SU-DHL-6 (cell line): ENCODE data around the gene RCAN1.

ENCODE experiments used
- H2AFZ ChIP-seq: fragments of 200-600 bp; sonication (generic); 2 replicates; pipeline ENCODE4 v1.6.1; 2014; ENCODE audit warnings: low read depth, mild to moderate bottlenecking, moderate library complexity, mixed read lengths, antibody characterized with exemption, low read length; ENCODE audit not compliant: severe bottlenecking
- H3F3A ChIP-seq: fragments of 200-600 bp; shearing (Covaris generic); 2 replicates; pipeline ENCODE4 v1.6.0; 2016; ENCODE audit warnings: antibody characterized with exemption, mild to moderate bottlenecking; ENCODE audit not compliant: insufficient read depth
- H3K27ac ChIP-seq: fragments of 200-600 bp; sonication (generic); 2 replicates; pipeline ENCODE4 v1.5.1; 2016; ENCODE audit warnings: low read depth, mild to moderate bottlenecking, low read length, moderate library complexity, mixed read lengths
- H3K27me3 ChIP-seq: fragments of 200-600 bp; sonication (generic), shearing (Covaris generic); 2 replicates; pipeline ENCODE4 v1.6.0; 2014; ENCODE audit warnings: mild to moderate bottlenecking, low read length
- H3K36me3 ChIP-seq: fragments of 200-600 bp; sonication (generic); 2 replicates; pipeline ENCODE4 v1.6.1; 2014; ENCODE audit warnings: mild to moderate bottlenecking, low read length, mixed read lengths
- H3K4me2 ChIP-seq: fragments of 300-600, 200-600 bp; shearing (Covaris generic), sonication (generic); 2 replicates; pipeline ENCODE4 v1.6.0; 2014; ENCODE audit warnings: low read length, low read depth, mild to moderate bottlenecking; ENCODE audit not compliant: poor library complexity, severe bottlenecking
- H3K4me3 ChIP-seq: fragments of 200-600 bp; sonication (generic); 2 replicates; pipeline ENCODE4 v1.5.1; 2014; ENCODE audit warnings: antibody characterized with exemption, low read length, mild to moderate bottlenecking, mixed read lengths; ENCODE audit not compliant: insufficient read depth, poor library complexity, severe bottlenecking
- H3K79me2 ChIP-seq: fragments of 200-600 bp; sonication (generic); 2 replicates; pipeline ENCODE4 v1.6.1; 2014; ENCODE audit warnings: mild to moderate bottlenecking, low read length, moderate library complexity; ENCODE audit not compliant: insufficient read depth
- H3K9ac ChIP-seq: fragments of 200-600 bp; sonication (generic); 2 replicates; pipeline ENCODE4 v1.7.0; 2014; ENCODE audit warnings: mild to moderate bottlenecking, low read length
- H3K9me2 ChIP-seq: fragments of 200-600 bp; sonication (generic); replicated peaks from 2 replicates; pipeline ENCODE4 v1.6.1; 2014; ENCODE audit warnings: low read length; ENCODE audit not compliant: insufficient read depth
- H3K9me3 ChIP-seq: fragments of 200-600 bp; sonication (generic); 2 replicates; pipeline ENCODE4 v1.6.1; 2014; ENCODE audit warnings: low read length, mixed read lengths; ENCODE audit not compliant: insufficient read depth
- H4K20me1 ChIP-seq: fragments of 200-600 bp; sonication (generic); 2 replicates; pipeline ENCODE4 v1.6.1; 2014; ENCODE audit warnings: low read depth, mild to moderate bottlenecking, antibody characterized with exemption, low read length, moderate library complexity, mixed read lengths
- CTCF ChIP-seq: fragments of 200-600 bp; sonication (generic); IDR thresholded peaks from one replicate; pipeline ENCODE4 v1.5.1; 2017; ENCODE audit warnings: antibody characterized with exemption, mild to moderate bottlenecking, low read length, moderate library complexity; ENCODE audit not compliant: insufficient read depth, poor library complexity, severe bottlenecking
- EZH2phosphoT487 ChIP-seq: fragments of 200-600 bp; sonication (generic), shearing (Covaris generic); conservative IDR thresholded peaks from 2 replicates; pipeline ENCODE4 v1.6.1; 2018; ENCODE audit warnings: mild to moderate bottlenecking, antibody characterized with exemption, low read length, moderate library complexity, mixed read lengths

Gene RCAN1

DNA sequence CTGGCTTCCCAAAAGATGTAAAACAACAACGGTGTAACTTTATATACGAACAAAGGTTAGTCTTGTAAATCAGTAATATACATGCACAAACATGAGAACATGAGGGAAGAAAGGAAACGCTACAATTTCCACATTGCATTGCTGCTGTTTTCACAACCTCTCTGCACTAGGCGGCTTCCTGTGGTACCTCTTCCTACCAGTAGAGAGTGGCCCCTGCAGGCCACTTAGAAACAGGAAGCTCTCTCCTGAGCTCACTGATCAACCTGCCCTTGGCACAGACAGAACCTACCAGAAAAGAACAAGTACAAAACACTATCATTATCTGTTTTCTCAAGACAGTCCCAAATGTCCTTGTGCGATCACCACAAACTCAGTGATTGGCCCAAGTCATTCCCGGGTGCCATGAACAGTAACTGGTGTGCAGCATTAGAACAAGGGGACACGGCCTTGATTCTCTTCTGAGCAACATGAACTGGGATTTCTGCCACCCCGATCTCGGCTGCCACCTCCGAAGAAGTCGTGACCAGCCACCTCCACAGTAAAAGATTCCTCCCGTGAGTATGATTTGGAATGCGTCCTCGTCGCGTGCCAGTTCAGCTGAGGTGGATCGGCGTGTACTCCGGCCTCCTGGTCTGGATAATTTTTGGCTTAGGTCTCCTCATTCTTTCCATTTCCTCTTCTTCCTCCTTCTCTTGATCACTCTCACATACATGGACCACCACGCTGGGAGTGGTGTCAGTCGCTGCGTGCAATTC is 97.2 kb downstream of the RCAN1 start:
- H2AFZ ChIP-seq, result no peak overlapping the region
- H3K79me2 ChIP-seq, result no peaks in the 10 kb centered on the region
- H3K27me3 ChIP-seq, result no peaks in the 10 kb centered on the region
- no peaks in the 10 kb centered on the region for H3F3A ChIP-seq
- no peak overlapping the region for H3K27ac ChIP-seq
- no peak for TF ChIP-seq EZH2phosphoT487
- TF ChIP-seq CTCF, result no peak
- H3K9ac ChIP-seq, result no peak overlapping the region
- no peaks in the 10 kb centered on the region for H3K9me2 ChIP-seq
- H4K20me1 ChIP-seq, result no peaks in the 10 kb centered on the region
- no peak overlapping the region for H3K4me2 ChIP-seq
- H3K4me3 ChIP-seq, result no peak overlapping the region
- H3K36me3 ChIP-seq, result no peaks in the 10 kb centered on the region
- no peaks in the 10 kb centered on the region for H3K9me3 ChIP-seq

- no peaks in the 10 kb centered on the region for H3F3A ChIP-seq
- no peak overlapping the region for H3K9ac ChIP-seq
- no peaks in the 10 kb centered on the region for H3K27me3 ChIP-seq
- no peak overlapping the region for H3K27ac ChIP-seq
- TF ChIP-seq EZH2phosphoT487 (no peak), CTCF (no peak)
- no peak overlapping the region for H2AFZ ChIP-seq
- no peak overlapping the region for H3K4me2 ChIP-seq
- H3K9me3 ChIP-seq, result no peaks in the 10 kb centered on the region
- H4K20me1 ChIP-seq, result no peaks in the 10 kb centered on the region
- H3K9me2 ChIP-seq, result no peaks in the 10 kb centered on the region
- no peaks in the 10 kb centered on the region for H3K36me3 ChIP-seq
- H3K4me3 ChIP-seq, result no peak overlapping the region
- H3K79me2 ChIP-seq, result no peaks in the 10 kb centered on the region
Observed at GRCh38 chr21:34517039-34517438, 97.9 kb downstream of the RCAN1 start.

DNA sequence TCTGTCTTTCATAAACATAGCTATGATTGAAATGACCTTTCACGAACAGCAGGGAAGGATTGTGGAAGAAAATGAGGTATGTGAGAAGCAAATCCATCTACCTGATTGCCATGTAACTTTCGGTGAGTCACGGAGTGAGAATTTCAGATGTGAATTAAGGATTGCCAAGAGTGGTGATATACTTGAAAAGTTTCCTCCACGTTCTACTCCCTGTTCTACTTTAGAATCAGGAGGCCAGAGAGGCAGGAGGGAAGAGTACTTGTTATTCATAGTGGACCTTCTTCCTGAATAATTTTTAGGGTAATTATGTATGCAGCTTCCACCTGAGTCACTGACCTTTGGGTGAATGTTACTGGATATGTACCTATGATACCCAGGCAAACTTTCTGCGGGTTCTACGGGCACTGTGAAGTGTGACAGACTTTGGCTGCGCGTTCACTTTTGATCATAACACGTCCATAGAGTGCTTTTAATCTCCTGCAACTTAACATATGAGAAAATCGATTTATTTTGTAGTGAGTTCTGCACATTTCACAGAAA is 100.3 kb downstream of the RCAN1 start:
- no peak for TF ChIP-seq CTCF
- no peak for TF ChIP-seq EZH2phosphoT487
- H3K9me2 ChIP-seq, result no peaks in the 10 kb centered on the region
- H3K9me3 ChIP-seq, result no peaks in the 10 kb centered on the region
- no peak overlapping the region for H3K4me2 ChIP-seq
- no peaks in the 10 kb centered on the region for H3K36me3 ChIP-seq
- H3K27me3 ChIP-seq, result no peaks in the 10 kb centered on the region
- no peaks in the 10 kb centered on the region for H3F3A ChIP-seq
- H3K27ac ChIP-seq, result no peak overlapping the region
- no peaks in the 10 kb centered on the region for H3K79me2 ChIP-seq
- no peak overlapping the region for H3K4me3 ChIP-seq
- H4K20me1 ChIP-seq, result no peaks in the 10 kb centered on the region
- H2AFZ ChIP-seq, result no peak overlapping the region
- H3K9ac ChIP-seq, result no peak overlapping the region
